ENCODE results near the gene MESP2.

DNA sequence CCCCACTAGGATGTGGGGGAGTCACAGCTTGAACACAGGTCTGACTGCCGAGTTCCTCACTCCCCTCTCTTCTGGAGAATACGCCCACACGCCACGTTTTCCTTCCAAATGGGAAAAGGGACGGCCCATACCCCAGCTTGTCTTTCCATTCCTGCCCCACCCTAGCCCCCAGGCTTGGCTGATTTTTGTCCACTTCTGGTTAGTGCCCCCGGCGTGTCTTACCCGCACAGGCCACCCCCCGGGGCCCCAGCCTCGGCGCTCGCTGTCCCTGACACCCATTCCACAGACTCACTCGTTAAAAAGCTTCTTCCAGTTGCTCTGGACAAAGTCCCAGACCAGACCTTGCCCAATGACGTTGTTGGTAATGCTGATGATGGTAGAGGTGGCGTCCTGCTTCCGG, 14.5 kb downstream of the MESP2 start:
- no peak for TF ChIP-seq CTCF (conservative IDR thresholded peaks at IDR 0.05; ENCODE audit: low read depth, low read length)
- TF ChIP-seq EZH2 (IDR thresholded peaks at IDR 0.05; ENCODE audit: borderline replicate concordance, low read depth, low read length, poor library complexity, severe bottlenecking): no peak

Measured in A673 (cell line).